H9 (cell line): Measurements from ENCODE around the gene HSPA1L. TPM values are rescaled to one million over a fixed set of nuclear protein-coding genes. Genes with fewer than 3 reads are reported as not detected.

Experiments used
- DNase-seq: peaks from one replicate; pipeline ENCODE4 v3.0.0-alpha.2; 2017
- H2AFZ ChIP-seq: one replicate; pipeline ENCODE4 v1.6.1; 2013; ENCODE audit warnings: mild to moderate bottlenecking, low read length, control low read depth, moderate library complexity
- H2AK5ac ChIP-seq: 2 replicates; pipeline ENCODE4 v1.6.1; 2013; ENCODE audit warnings: low read length, control low read depth, mixed read lengths; ENCODE audit not compliant: insufficient read length
- H2BK120ac ChIP-seq: one replicate; pipeline ENCODE4 v1.6.1; 2013; ENCODE audit warnings: low read depth, mild to moderate bottlenecking, low read length, control low read depth, inconsistent platforms; ENCODE audit not compliant: poor library complexity, severe bottlenecking
- H2BK12ac ChIP-seq: 2 replicates; pipeline ENCODE4 v1.6.1; 2013; ENCODE audit warnings: low read length, control low read depth, mixed read lengths, low read depth; ENCODE audit not compliant: insufficient read length
- H2BK15ac ChIP-seq: 2 replicates; pipeline ENCODE4 v1.6.1; 2013; ENCODE audit warnings: low read depth, low read length, control low read depth
- H2BK20ac ChIP-seq: one replicate; pipeline ENCODE4 v1.6.1; 2013; ENCODE audit warnings: low read depth, mild to moderate bottlenecking, low read length, control low read depth, inconsistent platforms; ENCODE audit not compliant: poor library complexity, severe bottlenecking
- H2BK5ac ChIP-seq: 2 replicates; pipeline ENCODE4 v1.6.1; 2013; ENCODE audit warnings: low read length, control low read depth, mixed read lengths; ENCODE audit not compliant: insufficient read length
- H3K14ac ChIP-seq: 2 replicates; pipeline ENCODE4 v1.6.1; 2013; ENCODE audit warnings: low read length, control low read depth; ENCODE audit not compliant: insufficient read depth
- H3K18ac ChIP-seq: 2 replicates; pipeline ENCODE4 v1.6.1; 2013; ENCODE audit warnings: low read depth, mild to moderate bottlenecking, mixed read lengths, low read length, control low read depth; ENCODE audit not compliant: insufficient read length
- H3K23ac ChIP-seq: 2 replicates; pipeline ENCODE4 v1.6.1; 2013; ENCODE audit warnings: low read length, control low read depth, mixed read lengths, low read depth; ENCODE audit not compliant: insufficient read length
- H3K23me2 ChIP-seq: 2 replicates; pipeline ENCODE4 v1.6.1; 2013; ENCODE audit warnings: low read depth, mild to moderate bottlenecking, mixed read lengths, low read length, control low read depth; ENCODE audit not compliant: insufficient read length, poor library complexity, severe bottlenecking
- H3K27ac ChIP-seq: 2 replicates; pipeline ENCODE4 v1.5.1; 2013; ENCODE audit warnings: low read length, control low read depth, mixed read lengths, low read depth; ENCODE audit not compliant: insufficient read length
- H3K27me3 ChIP-seq: 2 replicates; pipeline ENCODE4 v1.6.1; 2013; ENCODE audit warnings: low read length, control low read depth, inconsistent platforms; ENCODE audit not compliant: insufficient read depth
- H3K4ac ChIP-seq: 2 replicates; pipeline ENCODE4 v1.6.1; 2013; ENCODE audit warnings: low read depth, mild to moderate bottlenecking, control low read depth, inconsistent platforms, low read length, moderate library complexity
- H3K4me1 ChIP-seq: 2 replicates; pipeline ENCODE4 v1.6.1; 2013; ENCODE audit warnings: low read length, control low read depth, inconsistent platforms; ENCODE audit not compliant: insufficient read depth
- H3K4me2 ChIP-seq: 2 replicates; pipeline ENCODE4 v1.6.1; 2013; ENCODE audit warnings: low read length, control low read depth, mixed read lengths; ENCODE audit not compliant: insufficient read length, insufficient read depth
- H3K56ac ChIP-seq: 2 replicates; pipeline ENCODE4 v1.6.1; 2013; ENCODE audit warnings: low read depth, mild to moderate bottlenecking, mixed read lengths, low read length, control low read depth; ENCODE audit not compliant: insufficient read length
- H3K79me1 ChIP-seq: 2 replicates; pipeline ENCODE4 v1.6.1; 2013; ENCODE audit warnings: low read depth, mild to moderate bottlenecking, moderate library complexity, low read length, control low read depth, inconsistent platforms; ENCODE audit not compliant: insufficient read depth, poor library complexity, severe bottlenecking
- H3K79me2 ChIP-seq: 2 replicates; pipeline ENCODE4 v1.6.1; 2013; ENCODE audit warnings: low read length, control low read depth, inconsistent platforms; ENCODE audit not compliant: insufficient read depth
- H3K9ac ChIP-seq: 2 replicates; pipeline ENCODE4 v1.6.1; 2013; ENCODE audit warnings: low read length, control low read depth, mixed read lengths; ENCODE audit not compliant: insufficient read length; ENCODE audit errors: extremely low read depth
- H3K9me3 ChIP-seq: one replicate; pipeline ENCODE4 v1.6.1; 2013; ENCODE audit warnings: low read depth, low read length, inconsistent platforms; ENCODE audit not compliant: control insufficient read depth
- H3T11ph ChIP-seq: one replicate; pipeline ENCODE4 v1.6.1; 2013; ENCODE audit warnings: mild to moderate bottlenecking, low read length, control low read depth, inconsistent platforms
- H4K20me1 ChIP-seq: one replicate; pipeline ENCODE4 v1.6.1; 2013; ENCODE audit not compliant: control insufficient read depth, insufficient read length, insufficient read depth
- H4K5ac ChIP-seq: 2 replicates; pipeline ENCODE4 v1.6.1; 2013; ENCODE audit warnings: low read depth, mild to moderate bottlenecking, mixed read lengths, low read length, control low read depth; ENCODE audit not compliant: insufficient read length
- H4K8ac ChIP-seq: replicated peaks from 2 replicates; pipeline ENCODE4 v1.6.1; 2013; ENCODE audit warnings: low read length, control low read depth, mixed read lengths, low read depth; ENCODE audit not compliant: insufficient read length
- H4K91ac ChIP-seq: 2 replicates; pipeline ENCODE4 v1.6.1; 2013; ENCODE audit warnings: low read depth, mild to moderate bottlenecking, moderate library complexity, mixed read lengths, low read length, control low read depth; ENCODE audit not compliant: insufficient read length
- H3K27ac Mint-ChIP-seq, 3 experiments: 2 replicates in 2 of 3; 3 replicates in 1 of 3; pipeline ENCODE4 v1.8.0; 2020 to 2021; ENCODE audit warnings: mixed read lengths in 3 of 3, mild to moderate bottlenecking in 1 of 3, moderate library complexity in 1 of 3
- H3K27me3 Mint-ChIP-seq: 2 replicates; pipeline ENCODE4 v1.8.0; 2021; ENCODE audit warnings: low read depth, mild to moderate bottlenecking, moderate library complexity, mixed read lengths
- H3K36me3 Mint-ChIP-seq, 3 experiments: 2 replicates in 2 of 3; 3 replicates in 1 of 3; pipeline ENCODE4 v1.8.0; 2020 to 2021; ENCODE audit warnings: low read depth in 3 of 3, mixed read lengths in 3 of 3; ENCODE audit not compliant: insufficient read depth in 1 of 3
- H3K4me1 Mint-ChIP-seq, 2 experiments: 2 replicates each; pipeline ENCODE4 v1.8.0; 2020; ENCODE audit warnings: mixed read lengths in 2 of 2
- H3K4me3 Mint-ChIP-seq, 2 experiments: 2 replicates in 1 of 2; 3 replicates in 1 of 2; pipeline ENCODE4 v1.8.0; 2020 to 2021; ENCODE audit warnings: mild to moderate bottlenecking in 2 of 2, mixed read lengths in 2 of 2, moderate library complexity in 1 of 2
- H3K9me3 Mint-ChIP-seq, 2 experiments: 2 replicates in 1 of 2; 3 replicates in 1 of 2; pipeline ENCODE4 v1.8.0; 2020; ENCODE audit warnings: mild to moderate bottlenecking in 2 of 2, mixed read lengths in 2 of 2, moderate library complexity in 1 of 2
- CTCF ChIP-seq: fragments of 200-600 bp; sonication (generic); conservative IDR thresholded peaks from 3 replicates; pipeline ENCODE4 v1.8.0; 2021; ENCODE audit warnings: antibody characterized with exemption, mild to moderate bottlenecking
- WGBS: extraction: QIAGEN DNeasy Blood & Tissue Kit; methylation state at CpG from one replicate; pipeline ENCODE4 v1.1.7; 2013; ENCODE audit warnings: missing lambda C conversion rate, low lambda C conversion rate, mixed read lengths; ENCODE audit not compliant: insufficient read length; ENCODE audit errors: extremely low coverage; 5-methylcytosine and 5-hydroxymethylcytosine counted together
- total RNA-seq: library from RNA; stranded (reverse); gene quantifications from 2 replicates; pipeline ENCODE4 v1.2.1, GENCODE V29; 2021

The HSPA1L gene
- total RNA-seq, 1 experiment from 2014 or later, result 2.5 TPM

GRCh38 chr6:31861919-31862343 lies 46.8 kb upstream of the HSPA1L start:
- Histone ChIP-seq H3T11ph (no peak overlapping the region), H3K79me2 (no peaks in the 10 kb centered on the region), H4K91ac (no peak overlapping the region), H2BK15ac (no peak overlapping the region), H3K4ac (no peak overlapping the region), H4K5ac (no peak overlapping the region), H3K23me2 (peaks cover 12% of the 10 kb centered on the region), H3K18ac (no peak overlapping the region), H4K20me1 (no peaks in the 10 kb centered on the region), H2AFZ (no peak overlapping the region), H4K8ac (no peak overlapping the region), H3K4me2 (peak overlapping the region; percentile 80), H2BK120ac (no peak overlapping the region), H2AK5ac (no peak overlapping the region), H2BK5ac (no peak overlapping the region), H3K27ac (no peak overlapping the region), H3K56ac (no peak overlapping the region), H2BK12ac (no peak overlapping the region), H3K9ac (peak overlapping the region; percentile 57), H2BK20ac (no peak overlapping the region), H3K23ac (no peak overlapping the region), H3K79me1 (no peaks in the 10 kb centered on the region), H3K14ac (no peak overlapping the region), H3K9me3 (no peaks in the 10 kb centered on the region), H3K27me3 (no peaks in the 10 kb centered on the region), H3K4me1 (no peaks in the 10 kb centered on the region)
- Mint-ChIP-seq H3K9me3 (no peaks in the 10 kb centered on the region; a peak in 1 of 5 replicates), H3K36me3 (peaks cover 6 to 29% (median 17%) of the 10 kb centered on the region in 3 experiments; a peak in 6 of 7 replicates), H3K4me1 (peaks cover 13 to 20% of the 10 kb centered on the region in 2 experiments), H3K27ac (peak overlapping the region in 2 of 3 experiments; percentile 33 to 89; a peak in 3 of 7 replicates), H3K4me3 (peak overlapping the region; percentile 84 to 98), H3K27me3 (peaks cover 2% of the 10 kb centered on the region)
- no peak for DNase-seq
- no CpG with 5 or more reads among the region's 17 CpGs for WGBS
- no peak for TF ChIP-seq CTCF
